K562 (cell line): ENCODE measurements around the gene HLA-DOB. TPM values are rescaled to one million over a fixed set of nuclear protein-coding genes. Genes with fewer than 3 reads are reported as not detected.
A peak's percentile ranks its signal among the peaks of the same experiment; 100 is the strongest.

Experiments used
- ATAC-seq: fragments of 200-7000 bp; cut with Tn5 transposase; 3 replicates; pipeline ENCODE4 v1.9.1; 2020; ENCODE audit warnings: moderate library complexity
- BruUV-seq: library from RNA; stranded (reverse); fragments of 400-500 nt; replicated peaks from 2 replicates; lab custom pipeline; 2021; lab: Mats Ljungman, UMichigan
- CTCF ChIA-PET: fragments of 300-600 bp; formaldehyde crosslinking; extraction: SDS; loops from one replicate; lab custom pipeline; 2021; ENCODE audit warnings: low intra/inter-chr PET ratio; lab: Yijun Ruan, JAX
- POLR2A ChIA-PET: fragments of 300-600, 350-650 bp; sonication (Branson Sonifier 250); formaldehyde crosslinking; extraction: SDS; loops from one replicate; lab custom pipeline; 2021; ENCODE audit warnings: antibody characterized with exemption, inconsistent platforms; lab: Yijun Ruan, JAX
- DNase-seq, 4 experiments: peaks; one replicate each; pipeline versions ENCODE4 v3.0.0 to v3.0.0-alpha.2; 2011 to 2018; ENCODE audit warnings: low spot score in 3 of 4, mixed read lengths in 3 of 4; ENCODE audit errors: extremely low read depth in 1 of 4
- FAIRE-seq: peaks from 2 replicates; lab custom pipeline; 2011; peaks lifted over from hg19 to GRCh38; lab: Jason Lieb, UNC
- H2AFZ ChIP-seq: 2 replicates; pipeline ENCODE4 v1.6.0; 2011; ENCODE audit warnings: low read depth, low read length, control low read depth, inconsistent platforms
- H3K27ac ChIP-seq: fragments of 200-600 bp; 3 replicates; pipeline ENCODE4 v1.8.0; 2011; ENCODE audit warnings: low read depth, mild to moderate bottlenecking, control low read depth, inconsistent platforms, low read length, moderate library complexity, mixed read lengths; ENCODE audit errors: extremely low read depth
- H3K27me3 ChIP-seq, 2 experiments: fragments of 300-600 bp in 1 of 2; 2 replicates in 1 of 2; 3 replicates in 1 of 2; pipeline versions ENCODE4 v1.6.0 to v1.8.0; 2011; ENCODE audit warnings: inconsistent platforms in 2 of 2, low read length in 2 of 2, mild to moderate bottlenecking in 1 of 2, mixed read lengths in 1 of 2, moderate library complexity in 1 of 2; ENCODE audit not compliant: control insufficient read depth in 2 of 2, insufficient read depth in 2 of 2
- H3K36me3 ChIP-seq: fragments of 300-600 bp; 3 replicates; pipeline ENCODE4 v1.8.0; 2011; ENCODE audit warnings: mild to moderate bottlenecking, low read length, inconsistent platforms; ENCODE audit not compliant: control insufficient read depth, insufficient read depth
- H3K4me1 ChIP-seq, 2 experiments: fragments of 200-600 bp in 1 of 2; replicated peaks in 1 of 2; 2 replicates in 1 of 2; 3 replicates in 1 of 2; pipeline versions ENCODE4 v1.5.1 to v1.8.0; 2011; ENCODE audit warnings: inconsistent platforms in 2 of 2, low read length in 2 of 2, mild to moderate bottlenecking in 1 of 2, mixed read lengths in 1 of 2, moderate library complexity in 1 of 2; ENCODE audit not compliant: control insufficient read depth in 2 of 2, insufficient read depth in 2 of 2
- H3K4me2 ChIP-seq: 2 replicates; pipeline ENCODE4 v1.6.1; 2011; ENCODE audit warnings: low read length, control low read depth, inconsistent platforms, mixed read lengths; ENCODE audit not compliant: insufficient read depth
- H3K4me3 ChIP-seq: fragments of 200-600 bp; sonication (generic), shearing (Covaris generic); 2 replicates; pipeline ENCODE4 v1.5.1; 2016; ENCODE audit warnings: control low read depth, inconsistent platforms
- H3K79me2 ChIP-seq: fragments of 200-600 bp; 3 replicates; pipeline ENCODE4 v1.8.0; 2011; ENCODE audit warnings: low read length, inconsistent platforms; ENCODE audit not compliant: control insufficient read depth, insufficient read depth
- H3K9ac ChIP-seq, 2 experiments: 2 replicates each; pipeline versions ENCODE4 v1.6.0 to v1.6.1; 2011; ENCODE audit warnings: low read depth in 2 of 2, low read length in 2 of 2, control low read depth in 1 of 2, inconsistent platforms in 1 of 2, mild to moderate bottlenecking in 1 of 2, mixed read lengths in 1 of 2; ENCODE audit not compliant: insufficient read depth in 1 of 2
- H3K9me1 ChIP-seq: one replicate; pipeline ENCODE4 v1.6.0; 2011; ENCODE audit warnings: inconsistent platforms, mild to moderate bottlenecking, low read length, moderate library complexity; ENCODE audit not compliant: control insufficient read depth, insufficient read depth
- H3K9me3 ChIP-seq: replicated peaks from 2 replicates; pipeline ENCODE4 v1.5.1; 2011; ENCODE audit warnings: low read depth, low read length, inconsistent platforms; ENCODE audit not compliant: control insufficient read depth, insufficient read depth
- H4K20me1 ChIP-seq: replicated peaks from 2 replicates; pipeline ENCODE4 v1.6.1; 2011; ENCODE audit warnings: low read length, inconsistent platforms, mixed read lengths; ENCODE audit not compliant: control insufficient read depth, insufficient read depth
- CHD2 ChIP-seq: IDR thresholded peaks from 2 replicates; pipeline ENCODE4 v1.6.1; 2011; ENCODE audit warnings: low read depth, low read length
- CHD4 ChIP-seq: fragments of 200-600 bp; sonication (generic); IDR thresholded peaks from 3 replicates; pipeline ENCODE4 v1.6.1; 2012; ENCODE audit warnings: low read depth, mild to moderate bottlenecking, mixed read lengths, low read length, inconsistent platforms; ENCODE audit not compliant: insufficient read depth, insufficient replicate concordance, poor library complexity, severe bottlenecking
- E2F6 ChIP-seq, 2 experiments: IDR thresholded peaks; 2 replicates each; pipeline ENCODE4 v1.6.1; 2011; ENCODE audit warnings: borderline replicate concordance in 1 of 2, control low read depth in 1 of 2, low read depth in 1 of 2, low read length in 1 of 2, mild to moderate bottlenecking in 1 of 2, mixed read lengths in 1 of 2, moderate library complexity in 1 of 2; ENCODE audit not compliant: insufficient read depth in 1 of 2, insufficient read length in 1 of 2, poor library complexity in 1 of 2, severe bottlenecking in 1 of 2; ENCODE audit errors: extremely low read depth in 1 of 2
- HDAC3 ChIP-seq: fragments of 450-650 bp; IDR thresholded peaks from 2 replicates; pipeline ENCODE4 v1.6.1; 2018; ENCODE audit warnings: borderline replicate concordance, mild to moderate bottlenecking, moderate library complexity; ENCODE audit not compliant: partially characterized antibody
- POLR2G ChIP-seq: fragments of 200-400 bp; formaldehyde crosslinking; IDR thresholded peaks from 2 replicates; pipeline ENCODE4 v1.6.1; 2017; ENCODE audit warnings: low read depth, mild to moderate bottlenecking, antibody characterized with exemption, low read length, moderate library complexity
- RBFOX2 ChIP-seq: fragments of 200-400 bp; formaldehyde crosslinking; IDR thresholded peaks from 2 replicates; pipeline ENCODE4 v1.6.1; 2017; ENCODE audit warnings: low read depth, mild to moderate bottlenecking, low read length, moderate library complexity
- TAF1 ChIP-seq: IDR thresholded peaks from 2 replicates; pipeline ENCODE4 v1.6.1; 2011; ENCODE audit warnings: mild to moderate bottlenecking, low read length, moderate library complexity; ENCODE audit not compliant: insufficient read depth, control insufficient read depth, severe bottlenecking; ENCODE audit errors: extremely low read depth
- ZBTB8A ChIP-seq: fragments of 450-650 bp; IDR thresholded peaks from 2 replicates; pipeline ENCODE4 v1.6.1; 2018; ENCODE audit warnings: mild to moderate bottlenecking, moderate library complexity; ENCODE audit not compliant: partially characterized antibody
- WGBS: fragments of 100-300 bp; shearing (Covaris generic); methylation state at CpG from one replicate; pipeline ENCODE4 v1.1.6; 2016; ENCODE audit warnings: low coverage, mixed read lengths; ENCODE audit not compliant: insufficient coverage; ENCODE audit errors: missing lambda C conversion rate; 5-methylcytosine and 5-hydroxymethylcytosine counted together
- in situ Hi-C: fragments of 300-500 bp; cut with MboI; formaldehyde crosslinking; loops from 4 replicates; pipeline ENCODE4 v1.15.0; 2018; ENCODE audit warnings: inconsistent platforms, mixed read lengths
- intact Hi-C: fragments of 100-400 bp; cut with micrococcal nuclease; formaldehyde crosslinking; loops from 2 replicates; pipeline ENCODE4 v1.14.2; 2022
- polyA plus RNA-seq, 8 experiments: library from polyadenylated mRNA; depleted of rRNA in 4 of 8; stranded (reverse) in 5 of 8; unstranded in 3 of 8; fragments of >200 nt; fragmentation: Nextera tagmentation in 2 of 8; fragmentation: Illumina TruSeq in 1 of 8; extraction: Ambion mirVana in 2 of 8; extraction: Trizol in 1 of 8; gene quantifications; 2 replicates each; pipeline versions ENCODE4 v1.2.1 to v1.2.3, GENCODE V29; 2011 to 2014; ENCODE audit warnings: inconsistent platforms in 1 of 8, missing spikeins in 1 of 8
- total RNA-seq, 7 experiments: library from RNA; depleted of rRNA in 6 of 7; stranded (reverse); fragments of >200 nt in 6 of 7; fragmentation: Illumina TruSeq in 2 of 7; extraction: Trizol in 2 of 7; gene quantifications; 2 replicates each; pipeline versions ENCODE4 v1.2.1 to v1.2.3, GENCODE V29; 2011 to 2021; ENCODE audit warnings: low replicate concordance in 1 of 7

Gene HLA-DOB
- total and polyA plus RNA-seq, 9 of the 15 experiments (the other 6 are each of a cell fraction or from before 2014, with no cell fraction given), result 1.2 to 4.0 (median 2.5) TPM

- TF ChIP-seq HDAC3, result no peak
- peak; percentile 47 for TF ChIP-seq TAF1
- 0 out of 2 replicates have a peak, but pooled peaks have one; percentile 11 for TF ChIP-seq CHD2
- no peak for TF ChIP-seq CHD4
- peak; percentile 87 for TF ChIP-seq POLR2G
Observed at GRCh38 chr6:32838114-32838958, 21.5 kb upstream of the HLA-DOB start, which contains the start of gene TAP2 (continued).

- Histone ChIP-seq H3K4me1 (peaks cover 6 to 9% of the 10 kb centered on the region in 2 experiments; a peak in 3 of 5 replicates), H3K27me3 (no peaks in the 10 kb centered on the region), H3K36me3 (peaks cover 31% of the 10 kb centered on the region; the same call in 2 of the 3 replicates), H3K4me2 (peak overlapping the region; percentile 88), H3K27ac (peak overlapping the region; percentile 75), H3K9ac (peak overlapping the region; percentile 67 to 97), H4K20me1 (no peaks in the 10 kb centered on the region), H3K79me2 (peaks cover 11% of the 10 kb centered on the region; the same call in 2 of the 3 replicates), H3K9me1 (no peaks in the 10 kb centered on the region), H3K4me3 (peak overlapping the region; percentile 73), H3K9me3 (no peaks in the 10 kb centered on the region), H2AFZ (peak overlapping the region; percentile 99)
- ATAC-seq (peak; percentile 23), DNase-seq (peak in 1 of 4 experiments; percentile 40), FAIRE-seq (peak; percentile 15)
- in situ Hi-C loops, result no loop called here
- WGBS, result under 1% methylated on average over 11 of the region's 12 CpGs
- intact Hi-C loops, result loop anchor here (1.0 kb wide), 3 partner anchors 16 to 147 kb away; partner anchors contain the start of gene TAP1
- ChIA-PET CTCF (interaction anchor here (2.2 to 6.6 kb wide), 2 partner anchors 16 to 30 kb away, joined by 27 to 66 read pairs; partner anchors contain the start of genes PSMB9 and TAP1), POLR2A (interaction anchor here (0.6 to 5.1 kb wide), 14 partner anchors 10 to 598 kb away, joined by 3 to 56 read pairs (median 10); partner anchors contain the start of genes PSMB9 and TAP1)
- BruUV-seq, result TSS peak; percentile 41
- no peak for TF ChIP-seq ZBTB8A
- peak in 1 of 2 experiments; percentile 38 for TF ChIP-seq E2F6 (IDR thresholded peaks at IDR 0.05; ENCODE audit: borderline replicate concordance in 1 of 2, extremely low read depth in 1 of 2, insufficient read depth in 1 of 2, insufficient read length in 1 of 2, low read depth in 1 of 2, low read length in 1 of 2, poor library complexity in 1 of 2, severe bottlenecking in 1 of 2)
- no peak for TF ChIP-seq RBFOX2
Observed at GRCh38 chr6:32837651-32838113, 20.9 kb upstream of the HLA-DOB start.
